Thyroid gland (tissue), 4 donors: ENCODE results near the gene ATXN7L1.

Source experiments
- POLR2A ChIP-seq, 2 donors: fragments of 450-650 bp; IDR thresholded peaks; one replicate each; pipeline ENCODE4 v1.6.1; 2017; ENCODE audit warnings: antibody characterized with exemption in 2 of 2, mild to moderate bottlenecking in 2 of 2, moderate library complexity in 1 of 2
- TF ChIP-seq, protein P1 (sequence below), 6 experiments: fragments of 200-600 bp in 3 of 6; fragments of 450-650 bp in 3 of 6; sonication (generic) in 3 of 6; IDR thresholded peaks; one replicate each; pipeline ENCODE4 v1.5.1; 2016 to 2019; ENCODE audit warnings: antibody characterized with exemption in 6 of 6, mild to moderate bottlenecking in 2 of 6, inconsistent platforms in 1 of 6, moderate library complexity in 1 of 6

DNA sequence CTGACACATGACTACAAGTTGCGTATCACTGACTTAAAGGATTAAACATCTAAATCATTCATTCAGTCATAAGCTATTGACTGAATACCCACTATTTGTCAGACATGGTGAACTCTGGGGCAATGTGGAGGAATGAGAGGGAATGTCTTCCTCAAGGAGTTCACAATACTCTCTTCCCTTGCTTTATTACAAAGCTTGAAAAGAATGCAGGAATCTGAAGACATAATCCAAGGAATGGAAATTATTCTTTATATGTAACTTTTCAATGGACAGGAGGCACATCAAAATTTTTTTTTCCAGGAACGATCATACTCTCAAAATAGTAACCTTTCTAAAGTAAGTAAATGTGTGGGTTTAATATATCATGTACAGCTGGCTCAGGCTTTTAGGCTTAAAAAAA lies 111.9 kb downstream of the ATXN7L1 start:
- TF ChIP-seq, protein P1, sequence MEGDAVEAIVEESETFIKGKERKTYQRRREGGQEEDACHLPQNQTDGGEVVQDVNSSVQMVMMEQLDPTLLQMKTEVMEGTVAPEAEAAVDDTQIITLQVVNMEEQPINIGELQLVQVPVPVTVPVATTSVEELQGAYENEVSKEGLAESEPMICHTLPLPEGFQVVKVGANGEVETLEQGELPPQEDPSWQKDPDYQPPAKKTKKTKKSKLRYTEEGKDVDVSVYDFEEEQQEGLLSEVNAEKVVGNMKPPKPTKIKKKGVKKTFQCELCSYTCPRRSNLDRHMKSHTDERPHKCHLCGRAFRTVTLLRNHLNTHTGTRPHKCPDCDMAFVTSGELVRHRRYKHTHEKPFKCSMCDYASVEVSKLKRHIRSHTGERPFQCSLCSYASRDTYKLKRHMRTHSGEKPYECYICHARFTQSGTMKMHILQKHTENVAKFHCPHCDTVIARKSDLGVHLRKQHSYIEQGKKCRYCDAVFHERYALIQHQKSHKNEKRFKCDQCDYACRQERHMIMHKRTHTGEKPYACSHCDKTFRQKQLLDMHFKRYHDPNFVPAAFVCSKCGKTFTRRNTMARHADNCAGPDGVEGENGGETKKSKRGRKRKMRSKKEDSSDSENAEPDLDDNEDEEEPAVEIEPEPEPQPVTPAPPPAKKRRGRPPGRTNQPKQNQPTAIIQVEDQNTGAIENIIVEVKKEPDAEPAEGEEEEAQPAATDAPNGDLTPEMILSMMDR (IDR thresholded peaks at IDR 0.05): no peak
- TF ChIP-seq POLR2A (IDR thresholded peaks at IDR 0.05): no peak
